ENCODE measurements around the gene ABCA7.

DNA sequence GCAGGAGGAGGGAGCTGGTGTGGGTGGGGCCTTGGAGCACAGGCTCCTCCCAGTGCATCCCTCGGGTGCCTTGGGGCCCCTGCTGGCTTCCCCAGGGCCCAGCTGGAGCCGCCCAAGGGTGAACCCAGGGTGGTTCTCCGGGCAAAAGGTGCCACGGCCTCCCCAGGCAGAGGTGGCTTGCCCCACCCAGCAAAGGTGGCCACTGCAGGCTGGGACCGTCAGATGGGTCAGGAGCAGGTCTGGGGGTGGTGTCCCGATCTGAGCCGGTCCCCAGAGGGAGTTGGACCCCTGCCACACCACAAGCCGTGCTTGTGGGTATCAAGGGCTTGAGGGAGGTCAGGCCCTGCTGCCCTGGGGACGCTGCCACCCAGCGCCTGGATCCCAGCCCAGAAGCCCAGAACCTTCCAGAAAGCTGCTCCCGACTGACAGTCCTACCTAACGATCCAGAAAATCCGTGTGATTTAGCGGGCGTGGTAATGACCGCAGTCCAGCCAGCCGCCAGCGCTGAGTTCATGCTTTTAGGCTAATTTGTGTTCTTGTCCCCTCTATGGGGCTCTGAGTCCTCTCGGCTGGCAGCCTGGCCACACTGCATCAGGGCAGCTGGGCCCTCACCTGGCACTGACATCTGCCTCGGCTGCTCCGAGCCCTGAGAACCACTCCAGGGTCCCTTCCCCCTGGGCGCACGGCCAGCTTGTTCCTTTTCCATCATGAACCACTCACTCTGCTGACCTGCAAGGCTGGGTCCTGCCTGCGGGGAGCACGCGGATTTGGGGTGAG, 44.7 kb upstream of the ABCA7 start:
- TF ChIP-seq, protein P1, sequence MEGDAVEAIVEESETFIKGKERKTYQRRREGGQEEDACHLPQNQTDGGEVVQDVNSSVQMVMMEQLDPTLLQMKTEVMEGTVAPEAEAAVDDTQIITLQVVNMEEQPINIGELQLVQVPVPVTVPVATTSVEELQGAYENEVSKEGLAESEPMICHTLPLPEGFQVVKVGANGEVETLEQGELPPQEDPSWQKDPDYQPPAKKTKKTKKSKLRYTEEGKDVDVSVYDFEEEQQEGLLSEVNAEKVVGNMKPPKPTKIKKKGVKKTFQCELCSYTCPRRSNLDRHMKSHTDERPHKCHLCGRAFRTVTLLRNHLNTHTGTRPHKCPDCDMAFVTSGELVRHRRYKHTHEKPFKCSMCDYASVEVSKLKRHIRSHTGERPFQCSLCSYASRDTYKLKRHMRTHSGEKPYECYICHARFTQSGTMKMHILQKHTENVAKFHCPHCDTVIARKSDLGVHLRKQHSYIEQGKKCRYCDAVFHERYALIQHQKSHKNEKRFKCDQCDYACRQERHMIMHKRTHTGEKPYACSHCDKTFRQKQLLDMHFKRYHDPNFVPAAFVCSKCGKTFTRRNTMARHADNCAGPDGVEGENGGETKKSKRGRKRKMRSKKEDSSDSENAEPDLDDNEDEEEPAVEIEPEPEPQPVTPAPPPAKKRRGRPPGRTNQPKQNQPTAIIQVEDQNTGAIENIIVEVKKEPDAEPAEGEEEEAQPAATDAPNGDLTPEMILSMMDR (conservative IDR thresholded peaks at IDR 0.05), result no peak
- no peak for TF ChIP-seq ZFX (IDR thresholded peaks at IDR 0.05)
